Measurements from ENCODE around the gene HCFC1. TPM values are rescaled to one million over a fixed set of nuclear protein-coding genes. Genes with fewer than 3 reads are reported as not detected.
A peak's percentile ranks its signal among the peaks of the same experiment; 100 is the strongest.

The HCFC1 gene
- total and polyA plus RNA-seq, 2 of the 8 experiments (the other 6 are each of a cell fraction or from before 2014, with no cell fraction given) = 24.9 to 117 TPM

- H2BK12ac ChIP-seq (ENCODE audit: low read depth, low read length) = no peak overlapping the region
- H2BK120ac ChIP-seq (replicated peaks; ENCODE audit: low read depth, low read length) = no peak overlapping the region
- POLR2A ChIA-PET (ENCODE audit: partially characterized antibody) = interaction anchor here (1.1 to 4.6 kb wide), 2 partner anchors 35 to 48 kb away, joined by 8 to 43 read pairs; partner anchors contain the start of gene ARHGAP4
- H3K56ac ChIP-seq (replicated peaks; ENCODE audit: insufficient read length, low read depth, low read length) = no peak overlapping the region
- no peaks in the 10 kb centered on the region for H3K36me3 ChIP-seq (ENCODE audit: control insufficient read depth in 2 of 4, insufficient read depth in 4 of 4, low read length in 3 of 4)
- H3K4me2 ChIP-seq (ENCODE audit: insufficient read depth in 1 of 2, low read depth in 2 of 2, low read length in 2 of 2) = no peak overlapping the region
- no peak overlapping the region; the same call in 1 of the 2 replicates for H2BK5ac ChIP-seq (ENCODE audit: low read depth, low read length)
- H4K91ac ChIP-seq (replicated peaks; ENCODE audit: insufficient read length, low read length) = no peak overlapping the region
- no peak for FAIRE-seq
- no peak overlapping the region; the same call in 1 of the 2 replicates for H4K8ac ChIP-seq (ENCODE audit: extremely low read depth, insufficient read depth, low read length)
- no peak overlapping the region for H2BK20ac ChIP-seq (ENCODE audit: low read length)
- no peak overlapping the region for H2AFZ ChIP-seq (ENCODE audit: low read length)
- no peak overlapping the region for H3K4me3 ChIP-seq (ENCODE audit: extremely low read depth in 1 of 4, insufficient read depth in 2 of 4, low read depth in 3 of 4, low read length in 4 of 4)
- H3K23ac ChIP-seq (ENCODE audit: insufficient read length) = no peak overlapping the region
- 80% methylated on average over 2 of the region's 3 CpGs; no CpG with 5 or more reads in 1 of the 2 experiments for WGBS, 2 experiments (ENCODE audit: extremely low coverage in 1 of 2, insufficient coverage in 1 of 2, insufficient read length in 1 of 2, insufficient replicate concordance in 2 of 2, low coverage in 1 of 2, low lambda C conversion rate in 2 of 2, missing lambda C conversion rate in 1 of 2)
- no peaks in the 10 kb centered on the region for H3K27me3 ChIP-seq (replicated peaks in 1 of 4; ENCODE audit: control insufficient read depth in 3 of 4, extremely low read depth in 1 of 4, insufficient read depth in 3 of 4, low read length in 3 of 4)
- CTCF ChIA-PET (ENCODE audit: partially characterized antibody) = interaction anchor here (0.9 kb wide), 1 partner anchor 18 kb away, joined by 4 read pairs; no protein-coding TSS in a partner anchor
- H3K27ac ChIP-seq (ENCODE audit: low read depth, low read length) = no peak overlapping the region
- H3K79me2 ChIP-seq (ENCODE audit: control insufficient read depth in 1 of 2, insufficient read depth in 2 of 2, low read length in 2 of 2) = peaks cover under 1 to 9% of the 10 kb centered on the region in 2 experiments; a peak in 3 of 4 replicates
- peaks cover 0 to 7% (median 2%) of the 10 kb centered on the region in 4 experiments; a peak in 3 of 7 replicates for H3K4me1 ChIP-seq (replicated peaks in 1 of 4; ENCODE audit: control insufficient read depth in 3 of 4, insufficient read depth in 4 of 4, low read length in 3 of 4)
- H4K5ac ChIP-seq (ENCODE audit: insufficient read length, low read depth, low read length) = no peak overlapping the region
- peaks cover 0 to 1% of the 10 kb centered on the region in 2 experiments for H4K20me1 ChIP-seq (replicated peaks in 1 of 2; ENCODE audit: control insufficient read depth in 1 of 2, insufficient read depth in 2 of 2, low read length in 2 of 2)
- no peak overlapping the region for H3K14ac ChIP-seq (ENCODE audit: insufficient read length)
- H3K4ac ChIP-seq (replicated peaks; ENCODE audit: insufficient read length, low read depth, low read length) = no peak overlapping the region
- no peak overlapping the region for H3K18ac ChIP-seq (ENCODE audit: extremely low read depth, low read length)
- H2BK15ac ChIP-seq (ENCODE audit: low read length) = no peak overlapping the region
- no peak overlapping the region for H3K9ac ChIP-seq (replicated peaks in 1 of 4; ENCODE audit: extremely low read depth in 1 of 4, low read depth in 3 of 4, low read length in 3 of 4)
- H3K23me2 ChIP-seq (ENCODE audit: low read depth, low read length) = 0 out of 2 replicates have a peak, but pooled peaks cover 4% of the 10 kb centered on the region
- H3K9me3 ChIP-seq (ENCODE audit: insufficient read depth in 2 of 2, low read depth in 1 of 2, low read length in 1 of 2) = no peaks in the 10 kb centered on the region
- peak overlapping the region; percentile 86; the same call in 1 of the 2 replicates for H2AK5ac ChIP-seq (ENCODE audit: low read depth, low read length)
- peaks cover 2% of the 10 kb centered on the region; the same call in 1 of the 2 replicates for H3K79me1 ChIP-seq (ENCODE audit: low read depth, low read length)
- no peak for DNase-seq (ENCODE audit: low read depth in 1 of 2, low spot score in 2 of 2)
- TF ChIP-seq YY1 (IDR thresholded peaks at IDR 0.05; ENCODE audit: low read depth, low read length) (no peak), CTCF (IDR thresholded peaks at IDR 0.05; ENCODE audit: control extremely low read depth in 1 of 3, insufficient read depth in 1 of 3, low read depth in 1 of 3, low read length in 3 of 3) (no peak), USF2 (IDR thresholded peaks at IDR 0.05; ENCODE audit: low read length) (no peak), ATF3 (IDR thresholded peaks at IDR 0.05; ENCODE audit: insufficient read depth, low read depth, low read length) (no peak), E2F6 (IDR thresholded peaks at IDR 0.05) (no peak), ASH2L (IDR thresholded peaks at IDR 0.05; ENCODE audit: low read length) (no peak), SAP30 (IDR thresholded peaks at IDR 0.05; ENCODE audit: insufficient read depth, insufficient replicate concordance, low read length) (no peak)
These were observed 3.2 kb upstream of the HCFC1 start for GRCh38 chrX:153974726-153975286.
